NCI-H1092 treated with DMSO at 0.1 percent for 48 hours (cell line): ENCODE data around the gene CCIN.

Experiments used
- DNase-seq: peaks from one replicate; lab custom pipeline; 2025; lab: John Stamatoyannopoulos, UW

The CCIN gene

GRCh38 chr9:36190388-36191289, 21.5 kb downstream of the CCIN start, which contains the start of gene CLTA:
Gene CLTA, plus strand, starts transcription at chr9:36190921. Its CDS starts 136 bp downstream, at chr9:36191057.
- DNase-seq: peak; percentile 100

DNA sequence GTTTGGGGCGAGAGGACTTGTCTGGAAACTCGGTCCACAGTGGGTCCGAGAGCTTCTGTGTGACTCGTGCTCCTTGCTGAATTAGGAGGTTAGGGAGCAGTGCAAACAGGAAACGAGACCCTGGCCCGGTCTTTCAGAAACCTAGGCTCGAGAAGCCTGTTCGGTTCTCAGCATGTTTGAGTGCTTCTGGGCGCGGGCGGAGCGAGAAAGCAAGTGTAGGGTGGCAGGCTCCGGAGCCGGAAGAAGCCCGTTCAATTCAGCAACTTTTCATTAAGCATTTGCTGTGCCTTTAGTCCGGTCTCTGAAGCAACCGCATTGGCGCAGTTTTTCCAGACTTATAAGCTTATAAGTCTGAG, 22.1 kb downstream of the CCIN start:
- peak; percentile 33 for DNase-seq

DNA sequence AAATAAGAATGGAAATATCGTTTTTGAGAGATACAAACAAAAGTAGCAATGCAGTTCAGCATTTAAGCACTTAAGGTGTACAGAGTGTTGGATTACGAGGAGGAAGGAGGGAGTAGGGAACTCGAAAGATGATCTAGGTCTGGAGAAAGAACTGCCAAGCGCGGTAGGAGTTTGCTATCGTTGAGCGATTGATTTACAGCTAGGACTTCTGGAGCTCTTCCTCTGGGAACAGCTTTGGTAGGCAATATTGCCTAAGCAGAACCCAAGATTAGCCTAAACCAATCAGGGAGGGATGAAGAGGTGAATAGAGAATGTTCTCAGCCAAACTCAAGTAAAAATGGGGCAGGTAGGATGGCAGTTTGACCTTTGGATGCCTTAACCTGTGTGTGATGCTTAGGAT, 22.5 kb downstream of the CCIN start:
- DNase-seq: no peak

DNA sequence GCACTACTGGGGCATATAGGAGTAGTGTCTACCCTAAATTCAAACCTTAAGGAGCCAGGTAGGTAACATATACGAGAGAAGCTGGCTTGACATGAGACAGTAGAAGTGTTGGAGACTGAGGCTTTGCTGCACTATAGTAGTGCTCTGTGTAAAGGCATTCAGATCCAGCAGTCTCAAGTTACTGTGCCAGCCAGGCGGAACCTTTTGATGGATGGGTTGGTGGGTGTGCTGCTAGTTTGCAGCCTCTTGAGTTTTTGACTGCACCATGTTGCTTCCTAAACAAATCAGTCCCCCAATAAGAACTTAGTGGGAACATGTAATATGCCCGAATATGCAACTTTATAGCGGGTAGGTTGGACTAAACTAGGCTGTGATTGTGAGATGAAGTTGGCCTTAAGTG, 23.0 kb downstream of the CCIN start:
- no peak for DNase-seq

DNA sequence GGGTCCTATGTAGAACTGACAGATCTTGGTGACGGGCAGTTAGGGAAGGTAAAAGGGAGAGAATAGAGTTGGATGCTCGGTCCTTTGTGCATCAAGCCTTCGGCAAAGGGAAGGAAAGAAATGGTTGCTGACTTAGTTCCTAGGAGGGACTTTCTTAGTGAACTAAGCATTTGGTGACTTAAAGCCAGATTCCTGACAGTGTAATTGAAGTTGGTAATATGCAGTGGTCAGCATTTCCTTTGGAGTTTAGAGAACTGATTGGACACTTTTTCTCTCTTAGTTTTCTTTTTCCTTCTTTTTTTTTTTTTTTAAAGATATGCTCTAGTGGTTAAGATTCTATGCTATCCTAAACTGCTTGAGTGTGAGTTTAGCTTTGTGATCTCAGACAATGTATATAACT, 23.8 kb downstream of the CCIN start:
- no peak for DNase-seq

GRCh38 chr9:36194326-36195000, 25.3 kb downstream of the CCIN start:
- DNase-seq: no peak

DNA sequence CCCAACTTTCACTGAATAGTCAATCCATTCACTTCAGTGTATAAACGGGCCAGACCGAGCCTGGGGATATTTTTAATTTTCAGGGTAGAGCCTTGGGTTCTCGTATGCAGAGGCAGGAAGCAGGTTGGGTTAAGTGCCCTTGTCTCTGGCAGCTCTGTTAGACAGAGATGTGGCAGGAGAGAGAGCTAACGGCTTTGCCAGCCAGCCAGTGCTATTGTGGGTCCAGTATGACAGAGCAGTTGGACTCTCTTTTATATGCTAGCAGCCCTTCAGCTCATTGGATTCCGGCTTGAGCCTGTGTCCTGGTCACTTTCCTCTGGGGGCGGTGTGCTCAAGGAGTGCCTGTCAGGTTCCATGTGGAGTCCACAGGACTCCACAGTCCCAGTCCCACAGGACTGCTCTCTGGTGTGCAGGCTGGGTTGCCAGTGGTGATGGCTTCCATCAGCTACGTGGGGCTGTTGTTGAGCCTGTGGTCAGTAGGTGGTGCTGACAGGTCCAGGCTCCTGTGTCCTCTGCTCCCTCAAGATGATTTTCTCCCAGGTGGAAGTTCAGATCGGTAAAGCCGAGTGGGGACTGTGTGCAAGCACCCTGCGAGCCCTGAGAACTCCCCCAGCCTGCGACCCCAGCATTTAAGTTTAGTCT, 35.8 kb downstream of the CCIN start:
- no peak for DNase-seq

DNA sequence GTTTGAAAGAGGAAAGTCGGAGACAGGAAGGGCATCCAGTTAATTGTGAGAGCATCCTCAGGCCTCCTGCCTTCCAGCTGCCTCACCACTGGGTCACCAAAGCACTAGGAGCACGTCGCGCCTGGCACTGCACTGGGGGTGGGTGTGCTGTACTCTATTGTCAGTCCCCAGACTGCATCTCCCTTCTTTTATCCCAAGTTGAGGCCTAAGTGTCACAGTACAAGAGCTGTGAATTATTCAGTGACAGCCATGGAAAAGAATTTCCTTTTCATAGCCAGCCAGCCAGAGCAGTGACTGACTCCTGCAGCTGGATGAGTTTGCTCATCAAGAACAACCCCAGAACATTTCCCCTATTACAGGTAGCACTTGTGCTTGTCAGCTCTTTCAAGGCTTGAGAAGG, 37.8 kb downstream of the CCIN start:
- DNase-seq: no peak

DNA sequence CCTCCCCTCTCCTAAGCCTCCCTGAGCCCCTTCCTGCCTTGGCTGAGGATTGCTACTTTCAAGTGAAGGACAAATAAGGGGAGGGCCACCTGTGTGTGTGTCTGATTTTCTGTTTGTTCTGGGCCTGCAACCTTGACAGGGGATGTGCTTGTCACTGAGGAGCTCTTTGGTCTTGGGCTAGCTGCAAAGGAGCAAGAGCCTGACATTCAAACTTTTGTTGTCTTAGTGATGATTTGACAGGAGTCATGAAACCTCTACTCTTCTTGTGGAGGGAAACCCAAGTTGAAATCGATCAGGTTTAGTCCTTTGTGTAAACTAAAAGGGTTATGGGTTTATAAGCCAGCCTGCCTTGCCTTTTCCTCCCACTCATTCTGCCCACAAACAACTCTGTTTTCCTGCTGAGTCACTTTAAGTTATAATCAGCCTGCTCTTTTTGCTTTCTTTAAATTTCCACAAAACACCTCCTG, 38.4 kb downstream of the CCIN start:
- DNase-seq: no peak

DNA sequence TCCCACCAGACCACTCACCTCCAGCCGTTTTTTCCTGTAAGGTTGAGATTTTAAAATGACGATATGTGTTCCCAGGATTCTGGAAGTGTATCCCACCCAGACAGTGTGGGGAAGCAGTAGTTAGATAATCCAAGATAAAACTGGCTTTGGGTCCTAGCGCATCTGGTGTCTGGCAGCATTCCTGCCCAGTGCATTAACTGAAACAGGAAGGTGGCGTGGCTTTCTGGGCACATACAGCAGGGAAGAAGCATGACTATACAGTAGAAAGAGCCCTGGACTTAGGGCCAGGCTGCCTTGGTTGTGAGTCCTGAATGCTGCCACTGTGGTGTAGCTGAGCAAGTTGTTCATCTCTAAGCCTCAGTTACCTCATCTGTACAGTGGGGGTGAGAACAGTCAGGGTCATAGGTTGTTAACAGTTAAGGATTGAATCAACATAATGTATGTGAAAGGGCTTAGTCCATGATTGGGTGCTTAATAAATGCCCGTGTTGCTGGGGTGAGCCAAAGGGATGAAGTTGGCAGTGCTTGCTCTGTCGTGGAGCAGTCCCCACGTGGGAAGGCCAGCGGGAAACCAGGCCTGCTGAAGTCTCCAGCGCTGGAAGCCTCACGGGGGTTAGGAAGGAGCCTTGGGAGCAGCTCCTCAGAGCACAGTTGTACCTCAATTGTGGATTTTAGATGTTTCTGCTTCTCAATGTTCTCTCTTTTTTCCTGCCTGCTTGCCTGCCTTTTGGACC, 39.5 kb downstream of the CCIN start:
- no peak for DNase-seq

GRCh38 chr9:36210722-36211121, 41.5 kb downstream of the CCIN start:
- DNase-seq: no peak

DNA sequence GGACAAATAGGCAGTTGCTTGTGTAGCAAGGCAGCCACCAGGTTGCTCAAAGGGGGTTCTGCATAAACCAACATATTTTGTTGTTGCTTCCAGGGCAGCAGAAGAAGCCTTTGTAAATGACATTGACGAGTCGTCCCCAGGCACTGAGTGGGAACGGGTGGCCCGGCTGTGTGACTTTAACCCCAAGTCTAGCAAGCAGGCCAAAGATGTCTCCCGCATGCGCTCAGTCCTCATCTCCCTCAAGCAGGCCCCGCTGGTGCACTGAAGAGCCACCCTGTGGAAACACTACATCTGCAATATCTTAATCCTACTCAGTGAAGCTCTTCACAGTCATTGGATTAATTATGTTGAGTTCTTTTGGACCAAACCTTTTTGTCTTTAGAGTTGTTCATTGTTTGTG, 42.3 kb downstream of the CCIN start:
- DNase-seq: no peak

- DNase-seq: no peak
Measured at GRCh38 chr9:36213387-36213786, 44.2 kb downstream of the CCIN start.

GRCh38 chr9:36213989-36214388, 44.8 kb downstream of the CCIN start:
- DNase-seq: no peak

DNA sequence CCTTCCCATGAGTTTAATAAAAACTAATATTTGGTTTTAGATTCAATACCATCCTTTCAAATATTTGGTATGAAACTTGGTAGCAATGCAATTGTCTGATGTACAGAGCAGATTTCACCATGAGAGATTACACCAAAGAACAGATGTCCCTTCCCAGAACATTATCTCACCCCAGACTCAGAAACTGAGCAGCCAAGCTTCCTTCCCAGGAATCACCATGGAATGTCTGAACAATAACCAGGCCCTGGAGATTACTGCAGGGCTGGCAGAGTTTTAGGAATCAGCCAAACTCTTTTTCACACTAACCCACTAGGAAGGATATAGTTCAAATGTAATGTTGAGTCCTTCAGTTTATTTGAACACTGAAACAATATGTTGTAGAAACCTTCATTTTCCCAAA, 45.4 kb downstream of the CCIN start:
- DNase-seq: no peak

DNA sequence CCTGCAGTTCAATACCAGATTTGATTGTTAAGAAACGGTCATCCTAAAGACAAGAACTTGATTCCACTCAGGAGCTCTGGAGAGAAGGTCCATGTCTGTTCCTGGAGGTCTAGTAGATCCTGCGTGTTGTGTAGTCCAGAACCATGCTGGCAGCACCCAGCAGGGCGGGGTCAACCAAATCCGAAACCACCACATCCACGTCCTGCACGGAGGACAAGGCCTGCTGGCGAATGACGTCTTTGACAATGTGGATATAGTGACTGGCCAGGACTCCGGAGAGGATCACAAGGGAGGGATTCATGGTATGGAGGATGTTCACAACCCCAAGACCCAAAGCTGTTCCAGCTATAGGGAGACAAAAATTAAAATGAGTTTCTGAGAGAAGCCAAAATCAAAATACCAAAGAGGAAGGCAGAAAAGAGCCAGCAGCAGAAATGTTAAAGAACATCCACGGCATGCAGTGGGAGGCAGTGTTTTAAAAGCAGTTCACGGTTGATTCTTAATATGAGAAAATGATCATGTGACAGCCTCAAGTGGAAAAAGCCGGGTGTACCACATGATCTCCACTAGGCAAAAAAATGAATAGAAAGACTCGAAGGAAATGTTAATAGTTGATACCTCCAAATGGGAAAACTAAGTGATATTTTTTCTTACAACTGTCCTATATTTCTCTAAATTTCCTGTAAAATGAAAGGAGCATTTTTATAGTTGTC, 48.2 kb downstream of the CCIN start:
- DNase-seq: no peak

DNA sequence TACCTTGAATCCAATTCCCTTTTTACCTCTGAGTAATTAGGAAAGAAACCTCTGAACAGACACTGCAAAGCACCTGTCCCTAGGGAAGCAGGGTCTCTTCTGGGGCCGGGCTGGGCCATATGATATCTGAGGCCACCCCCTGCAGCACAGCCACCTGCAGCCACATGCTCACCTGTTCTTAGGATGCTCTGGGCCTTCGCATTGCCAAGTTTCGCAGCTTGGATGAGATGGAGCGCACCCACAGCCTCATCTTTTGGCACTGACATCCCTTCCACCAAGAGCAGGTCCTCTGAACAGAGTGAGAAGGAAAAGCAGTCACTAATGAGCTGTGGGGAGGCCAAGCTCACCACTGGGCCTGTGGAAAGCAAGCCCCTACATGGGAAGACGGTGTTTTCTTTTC, 48.8 kb downstream of the CCIN start:
- DNase-seq: peak; percentile 25

DNA sequence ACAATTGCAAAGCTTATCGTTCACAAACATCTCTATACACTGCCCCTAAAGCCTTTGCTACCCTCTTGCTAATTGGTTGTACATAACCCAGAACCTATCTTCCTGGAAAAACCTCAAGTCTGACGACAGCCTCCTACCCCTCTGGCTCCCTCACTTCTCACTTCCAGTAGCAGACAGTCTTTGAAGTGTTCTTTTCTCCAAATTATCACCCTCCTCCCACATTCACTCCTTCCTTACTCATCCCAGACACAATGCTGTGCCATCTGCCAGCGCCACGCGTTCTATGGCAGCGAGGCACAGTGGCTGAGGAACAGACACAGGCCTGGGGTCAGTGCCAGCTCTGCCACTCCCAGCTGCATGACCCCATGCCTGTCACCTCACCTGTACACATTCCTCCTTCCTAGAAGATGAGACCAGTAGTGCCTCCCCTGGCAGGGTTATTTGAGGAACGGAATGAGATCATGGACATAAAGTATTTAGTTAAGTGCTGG, 49.3 kb downstream of the CCIN start:
- DNase-seq: no peak
